Ovary (tissue), 3 donors: Measurements from ENCODE around the gene DVL1.

Experiments
- EP300 ChIP-seq: sonication (generic); formaldehyde crosslinking; IDR thresholded peaks from one replicate; pipeline ENCODE4 v1.6.1; 2017; ENCODE audit warnings: antibody characterized with exemption
- POLR2A ChIP-seq: fragments of 450-650 bp; IDR thresholded peaks from one replicate; pipeline ENCODE4 v1.6.1; 2017; ENCODE audit warnings: antibody characterized with exemption, mild to moderate bottlenecking, moderate library complexity
- TF ChIP-seq, protein P1 (sequence below), 3 donors: fragments of 450-650 bp in 2 of 3; fragments of 200-600 bp in 1 of 3; IDR thresholded peaks; one replicate each; pipeline versions ENCODE4 v1.5.1 to v1.8.0; 2016 to 2022; ENCODE audit warnings: antibody characterized with exemption in 3 of 3, mild to moderate bottlenecking in 1 of 3
- donor health status: DM: no; HTN: no; CAD: no.

- TF ChIP-seq, protein P1, sequence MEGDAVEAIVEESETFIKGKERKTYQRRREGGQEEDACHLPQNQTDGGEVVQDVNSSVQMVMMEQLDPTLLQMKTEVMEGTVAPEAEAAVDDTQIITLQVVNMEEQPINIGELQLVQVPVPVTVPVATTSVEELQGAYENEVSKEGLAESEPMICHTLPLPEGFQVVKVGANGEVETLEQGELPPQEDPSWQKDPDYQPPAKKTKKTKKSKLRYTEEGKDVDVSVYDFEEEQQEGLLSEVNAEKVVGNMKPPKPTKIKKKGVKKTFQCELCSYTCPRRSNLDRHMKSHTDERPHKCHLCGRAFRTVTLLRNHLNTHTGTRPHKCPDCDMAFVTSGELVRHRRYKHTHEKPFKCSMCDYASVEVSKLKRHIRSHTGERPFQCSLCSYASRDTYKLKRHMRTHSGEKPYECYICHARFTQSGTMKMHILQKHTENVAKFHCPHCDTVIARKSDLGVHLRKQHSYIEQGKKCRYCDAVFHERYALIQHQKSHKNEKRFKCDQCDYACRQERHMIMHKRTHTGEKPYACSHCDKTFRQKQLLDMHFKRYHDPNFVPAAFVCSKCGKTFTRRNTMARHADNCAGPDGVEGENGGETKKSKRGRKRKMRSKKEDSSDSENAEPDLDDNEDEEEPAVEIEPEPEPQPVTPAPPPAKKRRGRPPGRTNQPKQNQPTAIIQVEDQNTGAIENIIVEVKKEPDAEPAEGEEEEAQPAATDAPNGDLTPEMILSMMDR (IDR thresholded peaks at IDR 0.05), result no peak
- TF ChIP-seq POLR2A (no peak), EP300 (no peak)
Observed at GRCh38 chr1:1346501-1346890, 2.7 kb downstream of the DVL1 start.
